Renal pelvis (tissue), 4 donors: Measurements from ENCODE around the gene MEIG1. TPM values are rescaled to one million over a fixed set of nuclear protein-coding genes. Genes with fewer than 3 reads are reported as not detected.
"Not testable (repeated sequence)": the region's sequence is repeated elsewhere in the genome, so short reads cannot be mapped to it uniquely, and the experiment has no call there.

Experiments used
- DNase-seq: peaks from one replicate; pipeline ENCODE4 v3.0.0-alpha.2; 2013
- polyA plus RNA-seq, 3 donors: library from polyadenylated mRNA; unstranded; fragments of 120-200 nt; gene quantifications; one replicate each; pipeline ENCODE4 v1.2.1, GENCODE V29; 2013; ENCODE audit not compliant: insufficient read length in 3 of 3

The MEIG1 gene
- polyA plus RNA-seq, 3 donors = 1.1 to 2.2 (median 1.5) TPM

DNA sequence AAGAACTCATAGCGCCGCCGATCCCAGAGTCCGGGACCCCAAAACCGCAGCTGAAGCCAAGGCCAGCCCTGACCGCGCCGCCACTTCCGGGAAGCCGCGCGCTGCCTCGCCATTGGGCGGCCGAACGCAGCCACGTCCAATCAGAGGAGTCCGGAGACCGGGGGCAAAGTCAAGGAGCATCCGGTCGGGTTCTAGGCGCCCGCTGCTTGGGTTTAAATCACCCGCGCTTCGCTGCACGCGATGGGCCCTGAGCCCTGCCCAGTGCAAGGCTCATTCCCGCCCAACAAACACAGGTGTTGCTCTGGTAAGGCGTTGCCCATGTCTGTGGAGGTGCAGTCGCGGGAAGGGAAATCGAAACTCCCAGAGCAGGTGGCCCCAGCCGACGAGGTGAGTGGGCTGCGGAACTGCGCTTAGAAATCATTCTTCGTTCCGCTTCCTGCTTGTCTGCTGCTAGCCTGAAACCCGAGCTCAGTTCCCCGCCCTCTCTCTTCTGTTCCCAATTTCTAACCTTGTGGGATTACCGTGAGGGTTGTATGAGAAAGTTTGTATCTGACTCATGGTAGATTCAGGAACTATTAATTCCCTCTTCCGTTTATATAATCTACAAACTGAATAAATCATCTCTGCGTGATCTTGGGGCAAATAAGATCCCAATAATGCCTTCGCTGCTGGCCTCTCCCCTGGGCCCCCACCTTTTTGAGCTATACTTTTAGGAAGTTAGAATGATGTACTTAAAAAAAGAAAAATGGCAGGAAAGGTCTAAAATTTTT, 5.0 kb upstream of the MEIG1 start, which contains the start of gene DCLRE1C:
TSS of gene DCLRE1C (minus strand) at position 96 of the 770 bp plus-strand sequence. CDS start at position 10, 86 bp downstream.
- DNase-seq = peak; percentile 90

DNA sequence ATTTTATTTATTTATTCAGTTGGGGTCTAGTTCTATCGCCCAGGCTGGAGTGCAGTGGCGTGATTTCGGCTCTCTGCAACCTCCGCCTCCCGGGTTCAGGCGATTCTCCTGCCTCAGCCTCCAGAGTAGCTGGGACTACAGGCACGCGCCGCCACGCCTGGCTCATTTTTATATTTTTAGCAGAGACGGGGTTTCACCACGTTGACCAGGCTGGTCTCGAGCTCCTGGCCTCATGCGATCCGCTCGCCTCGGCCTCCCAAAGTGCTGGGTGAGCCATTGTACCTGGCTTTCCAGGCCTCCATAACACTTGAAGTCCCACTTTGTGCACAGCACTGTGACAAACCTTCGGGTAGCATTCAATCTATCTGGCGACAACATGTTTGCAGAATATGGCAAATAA, 4.3 kb upstream of the MEIG1 start:
- DNase-seq = no peak

DNA sequence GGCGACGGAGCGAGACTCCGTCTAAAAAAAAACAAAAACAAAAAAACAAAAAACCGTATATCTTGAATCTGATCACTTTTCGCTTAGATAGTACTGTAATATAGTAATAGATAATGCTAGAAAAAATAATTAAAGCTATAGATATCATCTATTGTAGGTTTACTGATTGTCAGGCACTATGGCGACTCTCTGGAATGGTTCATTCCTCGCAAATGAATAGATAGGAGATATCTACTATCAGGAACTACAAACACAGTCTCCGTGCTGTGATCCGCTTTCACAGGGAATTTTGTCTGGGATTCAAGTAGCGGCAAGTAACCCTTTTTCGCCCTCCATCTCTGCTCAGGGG, 342 bp upstream of the MEIG1 start:
- no peak for DNase-seq

DNA sequence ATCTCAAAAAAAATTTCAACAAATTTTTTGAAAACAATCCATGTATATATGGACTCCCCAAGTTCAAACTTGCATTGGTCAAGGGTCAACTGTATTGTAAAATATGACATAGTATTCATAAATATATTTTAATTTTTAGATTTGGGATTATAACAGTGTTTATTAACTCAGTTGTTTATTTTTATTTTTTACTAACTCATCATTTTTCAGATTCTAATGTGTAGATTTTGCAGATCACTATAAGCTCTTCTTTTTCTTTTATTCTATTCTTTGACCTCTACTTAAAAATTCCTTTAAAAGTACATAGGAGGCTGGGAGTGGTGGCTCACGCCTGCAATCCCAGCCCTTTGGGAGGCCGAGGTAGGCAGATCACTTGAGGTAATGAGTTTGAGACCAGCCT, 8.7 kb downstream of the MEIG1 start:
- no peak for DNase-seq

DNA sequence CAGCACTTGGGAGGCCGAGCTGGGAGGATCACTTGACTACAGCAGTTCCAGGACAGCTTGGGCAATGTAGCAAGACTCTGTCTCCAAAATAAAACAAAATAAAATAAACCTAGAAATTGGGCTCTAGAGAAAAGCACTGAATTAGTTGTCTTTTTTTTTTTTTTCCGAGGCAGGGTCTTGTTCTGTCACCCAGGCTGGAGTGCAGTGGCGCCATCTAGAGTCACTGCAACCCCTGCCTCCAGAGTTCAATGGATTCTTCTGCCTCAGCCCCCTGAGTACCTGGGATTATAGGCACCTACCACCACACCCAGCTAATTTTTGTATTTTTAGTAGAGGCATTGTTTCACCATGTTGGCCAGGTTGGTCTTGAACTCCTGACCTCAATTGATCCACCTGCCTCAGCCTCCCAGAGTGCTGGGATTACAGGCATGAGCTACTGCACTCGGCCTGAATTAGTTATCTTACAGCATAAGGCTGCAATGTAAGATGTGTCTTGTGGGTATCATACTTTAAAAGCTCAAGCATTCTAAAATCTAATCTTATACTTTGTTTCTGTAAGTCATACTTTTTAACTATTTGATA, 12.8 kb downstream of the MEIG1 start:
- DNase-seq = no peak

DNA sequence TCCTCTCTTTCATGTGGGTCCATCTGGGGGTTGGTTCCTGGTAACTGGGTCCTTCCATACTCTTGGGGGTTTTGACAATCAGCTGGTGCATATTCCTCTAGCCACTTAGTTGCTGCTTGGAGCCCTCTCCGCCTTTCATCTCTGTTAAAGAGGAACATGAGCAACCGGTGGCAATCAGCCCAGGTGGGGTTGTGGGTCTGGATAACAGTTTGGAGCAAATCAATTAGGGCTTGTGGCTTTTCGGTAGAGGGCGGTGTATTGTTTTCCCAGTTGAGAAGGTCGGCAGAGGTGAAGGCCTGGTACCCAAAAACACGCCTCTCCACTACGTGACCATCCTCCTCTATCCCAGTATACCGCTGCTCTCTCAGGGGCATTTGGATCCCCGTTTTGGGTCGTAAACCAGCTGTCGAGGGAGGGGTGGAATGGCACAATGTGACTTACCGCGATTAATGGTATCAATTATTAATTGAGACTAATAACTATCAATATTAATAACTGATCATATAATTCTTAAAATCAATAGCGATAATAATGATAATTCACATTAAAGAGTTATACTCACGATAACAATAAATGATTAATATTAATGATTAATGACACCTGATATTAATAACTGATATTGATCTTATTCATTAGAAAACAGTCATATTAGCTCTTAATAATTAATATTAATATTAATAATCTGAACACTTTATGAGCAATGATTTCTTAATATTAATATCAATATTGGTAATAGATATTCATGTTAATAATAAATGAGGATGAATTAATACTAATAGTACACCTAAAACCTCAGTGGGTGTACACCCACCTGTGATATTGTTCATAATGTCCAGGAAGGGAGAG, 15.2 kb downstream of the MEIG1 start:
- DNase-seq = not testable (repeated sequence)

DNA sequence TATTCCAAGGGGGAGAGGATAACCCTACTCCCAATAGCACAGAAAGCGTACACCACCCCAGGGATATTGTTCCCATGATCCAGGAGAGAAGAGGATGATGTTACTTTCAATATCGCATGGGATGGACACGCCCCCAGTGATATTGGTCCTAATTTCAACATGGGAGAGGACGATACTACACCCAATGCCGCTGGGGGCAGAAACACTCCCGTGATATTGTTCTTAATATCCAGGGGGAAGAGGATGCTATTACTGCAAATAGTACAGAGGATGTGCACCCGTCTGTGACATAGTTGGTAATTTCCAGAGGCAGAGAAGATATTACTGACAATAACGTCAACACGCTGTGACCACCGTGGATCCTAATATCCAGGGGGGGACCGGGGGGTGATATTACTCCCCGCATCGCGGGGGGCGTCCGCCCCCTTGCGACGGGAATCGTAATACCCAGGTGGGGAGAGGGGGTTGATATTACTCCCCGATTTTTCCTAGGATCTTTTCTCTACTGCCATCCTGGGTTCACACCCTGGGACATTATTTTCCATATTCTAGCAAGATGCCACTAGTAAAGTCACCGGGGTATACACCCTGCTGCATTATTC, 16.6 kb downstream of the MEIG1 start:
- no peak for DNase-seq

DNA sequence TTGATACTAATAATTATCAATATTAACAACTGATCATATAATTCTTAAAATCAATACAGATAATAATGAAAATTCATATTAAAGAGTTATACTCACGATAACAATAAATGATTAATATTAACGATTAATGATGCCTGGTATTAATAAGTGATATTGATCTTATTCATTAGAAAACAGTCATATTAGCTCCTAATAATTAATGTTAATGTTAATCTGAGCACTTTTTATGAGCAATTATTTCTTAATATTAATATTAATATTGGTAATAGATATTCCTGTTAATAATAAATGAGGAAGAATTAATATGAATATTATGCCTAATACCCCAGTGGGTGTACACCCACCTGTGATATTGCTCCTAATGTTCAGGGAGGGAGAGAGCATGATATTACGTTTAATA, 23.6 kb downstream of the MEIG1 start:
- no peak for DNase-seq

DNA sequence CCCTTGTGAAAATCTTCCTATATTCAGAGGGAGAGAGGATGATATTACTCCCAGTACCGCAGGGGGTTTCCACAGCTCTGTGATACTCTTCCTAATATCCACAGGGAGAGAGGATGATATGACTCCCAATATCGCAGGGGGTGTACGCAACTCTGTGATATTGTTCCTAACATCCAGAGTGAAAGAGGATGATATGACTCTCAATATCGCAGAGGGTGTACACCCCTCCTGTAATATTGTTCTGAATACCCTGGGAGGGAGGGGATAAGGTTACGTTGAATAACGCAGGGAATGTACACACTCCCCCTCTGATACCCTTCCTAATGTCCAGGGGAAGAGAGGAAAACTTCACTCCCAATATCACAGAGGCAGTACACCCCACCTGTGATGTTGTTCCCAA, 30.4 kb downstream of the MEIG1 start:
- not testable (repeated sequence) for DNase-seq

DNA sequence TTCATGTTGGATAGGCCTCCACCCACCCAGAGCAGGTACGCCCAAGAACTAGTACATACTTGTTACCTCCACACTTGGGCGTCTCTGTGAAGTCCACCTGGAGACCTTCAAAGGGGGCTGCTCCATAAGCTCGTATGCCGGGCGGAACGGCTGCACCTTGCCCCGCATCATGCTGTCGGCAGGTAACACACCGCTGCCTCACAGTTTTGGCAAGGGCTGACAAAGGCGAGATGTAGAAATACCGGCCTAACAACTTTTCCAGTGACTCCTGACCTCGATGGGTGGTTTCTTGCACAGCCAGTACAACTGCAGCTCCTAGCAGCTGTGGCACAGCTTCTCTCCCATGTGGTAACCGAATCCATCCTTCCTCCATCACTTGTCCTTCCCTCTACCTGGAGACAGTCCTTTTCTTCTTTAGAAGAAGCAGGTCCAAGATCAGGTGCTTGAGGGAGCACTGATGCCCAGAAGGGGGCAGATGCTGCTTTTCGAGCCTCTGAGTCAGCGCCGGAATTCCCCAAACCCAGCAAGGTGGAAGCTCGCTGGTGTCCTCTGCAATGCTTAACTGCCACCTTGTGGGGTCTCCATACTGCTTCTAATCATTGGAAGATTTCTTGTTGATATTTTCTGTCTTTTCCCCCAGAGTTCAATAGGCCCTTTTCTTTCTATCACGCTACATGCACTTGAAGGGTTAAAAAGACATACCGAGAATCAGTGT, 32.0 kb downstream of the MEIG1 start:
- DNase-seq = peak; percentile 14

DNA sequence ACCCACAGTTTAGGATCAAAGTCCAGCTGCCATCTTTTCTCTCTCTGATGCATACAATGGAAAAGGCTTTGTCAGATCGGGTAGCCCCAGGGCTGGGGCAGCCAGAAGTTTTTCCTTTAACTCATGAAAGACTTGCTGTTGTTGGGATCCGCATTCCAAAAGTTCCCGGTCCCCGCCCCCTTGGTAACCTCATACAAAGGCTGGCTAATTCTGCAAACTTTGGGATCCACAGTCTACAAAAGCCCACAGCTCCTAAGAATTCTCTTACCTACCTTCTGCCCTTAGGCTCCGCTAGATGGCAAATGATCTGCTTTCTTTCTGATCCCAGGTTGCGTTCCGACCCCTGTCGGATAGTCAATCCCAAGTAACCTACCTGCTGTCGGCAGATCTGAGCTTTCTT, 33.1 kb downstream of the MEIG1 start:
- DNase-seq = not testable (repeated sequence)

DNA sequence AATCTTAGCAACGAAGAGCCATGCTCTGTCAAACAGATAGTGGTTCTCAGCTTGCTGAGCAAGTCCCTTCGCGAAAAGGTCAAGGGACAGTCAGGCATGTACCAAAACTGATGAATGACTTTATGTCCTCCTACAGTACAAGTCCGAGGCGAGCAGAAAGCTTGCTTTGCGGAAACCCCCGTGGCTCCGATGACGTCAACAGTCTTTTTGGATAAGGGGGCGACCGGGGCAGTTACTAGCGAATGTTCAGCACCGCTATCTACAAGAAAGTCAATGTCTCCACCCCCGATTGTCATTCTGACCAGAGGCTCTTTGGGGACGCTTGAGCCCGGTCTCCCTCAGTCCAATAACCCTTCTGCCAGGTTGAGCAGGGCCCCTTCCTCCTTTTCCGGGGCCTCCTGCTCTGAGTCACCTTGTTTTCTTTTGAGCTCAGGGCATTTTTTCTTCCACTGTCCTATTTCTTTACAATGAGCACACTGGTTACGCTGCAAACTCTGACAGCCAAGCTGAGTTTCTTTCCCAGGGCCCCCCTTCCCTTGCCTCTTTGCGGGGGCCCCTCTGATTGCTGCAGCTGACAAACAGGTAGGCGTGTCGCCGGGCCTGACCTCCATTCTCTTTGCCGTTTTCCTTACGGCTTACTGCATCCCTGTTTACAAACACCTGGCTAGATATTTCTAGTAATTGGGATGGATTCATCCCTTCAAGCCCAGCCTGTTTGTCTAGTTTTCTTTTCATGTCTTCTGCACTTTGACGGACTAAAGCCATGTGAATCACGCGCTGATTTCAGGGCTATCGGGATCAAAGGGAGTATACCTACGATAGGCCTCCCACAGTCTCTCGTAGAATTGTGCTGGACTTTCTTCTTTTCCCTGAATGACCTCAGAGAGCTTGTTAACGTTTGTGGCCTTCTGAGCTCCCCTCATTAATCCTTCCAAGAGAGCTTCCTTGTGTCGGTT, 34.6 kb downstream of the MEIG1 start:
- DNase-seq = not testable (repeated sequence)

DNA sequence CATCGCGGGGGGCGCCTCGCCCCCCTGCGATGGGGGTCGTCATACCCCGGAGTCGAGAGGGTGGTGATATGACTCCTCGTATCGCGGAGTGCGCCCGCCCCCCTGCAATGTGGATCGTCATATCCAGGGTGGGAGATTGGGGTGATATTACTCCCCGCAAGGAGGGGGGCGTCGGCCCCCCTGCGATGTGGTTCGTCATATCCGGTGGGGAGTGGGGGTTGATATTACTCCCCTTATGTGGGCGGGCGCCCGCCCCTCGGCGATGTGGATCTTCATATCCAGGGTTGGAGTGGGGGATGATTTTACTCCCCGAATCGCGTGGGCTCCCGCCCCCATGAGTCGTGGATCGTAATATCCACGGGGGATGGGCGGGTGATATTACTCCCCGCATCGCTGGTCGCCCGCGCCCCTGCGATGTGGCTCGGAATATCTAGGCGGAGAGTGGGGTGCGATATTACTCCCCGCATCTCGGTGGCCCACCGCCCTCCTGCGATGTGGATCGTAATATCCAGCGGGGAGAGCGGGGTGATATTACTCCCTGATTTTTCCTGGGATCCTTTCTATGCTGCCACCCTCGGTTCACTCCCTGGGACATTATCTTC, 36.9 kb downstream of the MEIG1 start:
- DNase-seq = no peak

DNA sequence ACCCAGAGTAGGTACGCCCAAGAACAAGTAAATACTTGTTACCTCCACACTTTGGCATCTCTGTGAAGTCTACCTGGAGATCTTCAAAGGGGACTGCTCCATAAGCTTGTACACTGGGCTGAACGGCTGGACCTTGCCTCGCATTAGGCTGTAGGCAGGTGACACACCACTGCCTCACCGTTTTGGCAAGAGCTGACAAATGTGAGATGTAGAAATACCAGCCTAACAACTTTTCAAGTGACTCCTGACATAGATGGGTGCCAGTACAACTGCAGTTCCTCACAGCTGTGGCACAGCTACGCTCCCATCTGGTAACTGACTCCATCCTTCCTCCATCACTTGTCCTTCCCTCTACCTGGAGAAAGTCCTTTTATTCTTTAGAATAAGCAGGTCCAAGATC, 54.3 kb downstream of the MEIG1 start:
- DNase-seq = not testable (repeated sequence)

DNA sequence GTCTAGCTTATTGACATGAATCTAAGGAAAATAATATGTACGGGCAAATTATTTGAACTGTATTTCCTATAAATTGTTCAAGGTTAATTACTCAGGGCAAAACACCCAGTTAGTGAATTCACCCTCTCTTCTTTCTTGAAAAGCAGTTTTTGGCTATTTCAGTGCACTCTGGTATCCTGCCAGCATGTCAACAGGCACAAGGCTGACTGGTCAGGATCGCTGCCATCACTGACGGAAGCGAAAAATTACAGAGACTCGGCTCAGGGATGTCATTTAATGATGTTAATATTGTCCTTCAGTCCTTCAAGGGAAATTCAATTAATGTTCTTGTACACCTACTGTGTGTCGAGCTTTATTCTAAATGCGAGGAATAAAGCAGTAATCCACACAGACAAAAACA, 56.3 kb downstream of the MEIG1 start:
- no peak for DNase-seq

DNA sequence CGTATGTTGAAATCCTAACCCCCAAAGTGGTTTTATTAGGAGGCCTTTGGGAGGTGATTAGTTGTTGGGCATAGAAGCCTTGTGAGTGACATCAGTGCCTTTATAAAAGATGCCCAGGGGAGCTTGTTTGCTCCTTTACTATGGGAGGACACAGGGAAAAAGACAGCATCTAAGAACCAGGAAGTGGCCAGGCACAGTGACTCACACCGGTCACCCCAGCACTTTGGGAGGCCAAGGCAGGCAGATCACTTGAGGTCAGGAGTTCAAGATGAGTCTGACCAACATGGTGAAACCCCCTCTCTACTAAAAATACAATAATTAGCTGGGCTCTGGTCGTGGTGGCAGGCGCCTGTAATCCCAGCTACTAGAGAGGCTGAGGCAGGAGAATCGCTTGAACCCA, 61.8 kb downstream of the MEIG1 start:
- not testable (repeated sequence) for DNase-seq
